Mammary epithelial cell (primary cell): ENCODE measurements around the gene LDHAL6A.

Experiments
- EZH2 ChIP-seq: IDR thresholded peaks from 2 replicates; pipeline ENCODE4 v1.6.1; 2012; ENCODE audit warnings: low read length, inconsistent platforms, borderline replicate concordance
- TF ChIP-seq, protein P1 (sequence below), 2 donors: IDR thresholded peaks in 1 of 2; conservative IDR thresholded peaks in 1 of 2; 2 replicates each; pipeline ENCODE4 v1.5.1; 2011 to 2012; ENCODE audit warnings: inconsistent platforms in 2 of 2, low read length in 2 of 2, mild to moderate bottlenecking in 2 of 2, control low read depth in 1 of 2, low read depth in 1 of 2; ENCODE audit not compliant: insufficient read depth in 1 of 2; ENCODE audit errors: extremely low read depth in 1 of 2

DNA sequence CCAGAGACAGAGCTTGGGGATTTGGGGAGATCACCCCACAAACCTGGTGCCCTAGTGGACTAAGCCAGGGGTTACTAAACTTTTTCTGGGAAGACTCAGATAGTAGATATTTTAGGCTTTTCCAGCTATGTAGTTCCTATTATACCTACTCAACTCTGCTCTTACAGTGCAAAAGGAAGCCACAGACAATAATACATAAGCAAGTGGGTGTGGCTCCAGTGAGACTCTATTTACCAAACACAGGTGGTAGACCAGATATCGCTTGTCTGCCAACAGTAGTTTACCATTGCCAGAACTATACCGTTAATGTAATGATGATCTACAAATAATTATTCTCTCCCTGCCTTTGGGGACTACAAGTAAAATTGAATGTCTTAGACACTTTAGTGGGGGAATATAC, 36.6 kb upstream of the LDHAL6A start:
- TF ChIP-seq, protein P1, sequence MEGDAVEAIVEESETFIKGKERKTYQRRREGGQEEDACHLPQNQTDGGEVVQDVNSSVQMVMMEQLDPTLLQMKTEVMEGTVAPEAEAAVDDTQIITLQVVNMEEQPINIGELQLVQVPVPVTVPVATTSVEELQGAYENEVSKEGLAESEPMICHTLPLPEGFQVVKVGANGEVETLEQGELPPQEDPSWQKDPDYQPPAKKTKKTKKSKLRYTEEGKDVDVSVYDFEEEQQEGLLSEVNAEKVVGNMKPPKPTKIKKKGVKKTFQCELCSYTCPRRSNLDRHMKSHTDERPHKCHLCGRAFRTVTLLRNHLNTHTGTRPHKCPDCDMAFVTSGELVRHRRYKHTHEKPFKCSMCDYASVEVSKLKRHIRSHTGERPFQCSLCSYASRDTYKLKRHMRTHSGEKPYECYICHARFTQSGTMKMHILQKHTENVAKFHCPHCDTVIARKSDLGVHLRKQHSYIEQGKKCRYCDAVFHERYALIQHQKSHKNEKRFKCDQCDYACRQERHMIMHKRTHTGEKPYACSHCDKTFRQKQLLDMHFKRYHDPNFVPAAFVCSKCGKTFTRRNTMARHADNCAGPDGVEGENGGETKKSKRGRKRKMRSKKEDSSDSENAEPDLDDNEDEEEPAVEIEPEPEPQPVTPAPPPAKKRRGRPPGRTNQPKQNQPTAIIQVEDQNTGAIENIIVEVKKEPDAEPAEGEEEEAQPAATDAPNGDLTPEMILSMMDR (conservative IDR thresholded peaks at IDR 0.05 in 1 of 2, IDR thresholded peaks at IDR 0.05 in 1 of 2; ENCODE audit: extremely low read depth in 1 of 2, insufficient read depth in 1 of 2, low read depth in 1 of 2, low read length in 2 of 2), result no peak
- TF ChIP-seq EZH2, result no peak
